Mucosa of descending colon (tissue), 3 donors: ENCODE data around the gene CDCA7. TPM values are rescaled to one million over a fixed set of nuclear protein-coding genes. Genes with fewer than 3 reads are reported as not detected.
A peak's percentile ranks its signal among the peaks of the same experiment; 100 is the strongest.

ENCODE experiments used
- ATAC-seq: fragments of 200-7000 bp; cut with Tn5 transposase; one replicate; pipeline ENCODE4 v1.9.1; 2020; ENCODE audit warnings: mild to moderate bottlenecking, moderate library complexity
- DNase-seq, 3 donors: peaks; one replicate each; pipeline ENCODE4 v3.0.0-alpha.2; 2020
- H3K36me3 ChIP-seq: fragments of 200-600 bp; one replicate; pipeline ENCODE4 v1.8.0; 2021; ENCODE audit warnings: low read depth, mild to moderate bottlenecking
- H3K4me1 ChIP-seq: fragments of 200-600 bp; one replicate; pipeline ENCODE4 v1.8.0; 2021; ENCODE audit warnings: low read depth, mild to moderate bottlenecking
- H3K4me3 ChIP-seq: fragments of 200-600 bp; one replicate; pipeline ENCODE4 v1.8.0; 2021; ENCODE audit warnings: mild to moderate bottlenecking
- H3K9me3 ChIP-seq: fragments of 200-600 bp; one replicate; pipeline ENCODE4 v1.8.0; 2021; ENCODE audit warnings: mild to moderate bottlenecking
- intact Hi-C, 2 donors: fragments of 100-400 bp; cut with DNase I in 1 of 2; cut with micrococcal nuclease in 1 of 2; formaldehyde crosslinking; loops; one replicate each; pipeline versions ENCODE4 v1.11.0 to v1.11.1; 2022; cut with DNase I, micrococcal nuclease
- total RNA-seq, 3 donors: library from RNA; stranded (reverse); fragmentation: NEBNext Ultra II Directional in 2 of 3; extraction: Animal tissue kit (Norgen Biotek cat#: 25700) in 2 of 3; gene quantifications; one replicate each; pipeline versions ENCODE4 v1.2.1 to v1.2.4, GENCODE V29; 2021 to 2023
- TF ChIP-seq, protein P1 (sequence below): fragments of 200-600 bp; IDR thresholded peaks from one replicate; pipeline ENCODE4 v1.8.0; 2022; ENCODE audit warnings: antibody characterized with exemption, mild to moderate bottlenecking
- donor health status: DM: no; HTN: no; CAD: no; lungs with moderate emphysema.
- donor health status: DM: no; HTN: no; CAD: no.
- donor health status: DM: no; HTN: yes; CAD: no.

The CDCA7 gene
- total RNA-seq, 3 donors from 2014 or later: 9.3 to 43.6 (median 23.0) TPM

- TF ChIP-seq, protein P1, sequence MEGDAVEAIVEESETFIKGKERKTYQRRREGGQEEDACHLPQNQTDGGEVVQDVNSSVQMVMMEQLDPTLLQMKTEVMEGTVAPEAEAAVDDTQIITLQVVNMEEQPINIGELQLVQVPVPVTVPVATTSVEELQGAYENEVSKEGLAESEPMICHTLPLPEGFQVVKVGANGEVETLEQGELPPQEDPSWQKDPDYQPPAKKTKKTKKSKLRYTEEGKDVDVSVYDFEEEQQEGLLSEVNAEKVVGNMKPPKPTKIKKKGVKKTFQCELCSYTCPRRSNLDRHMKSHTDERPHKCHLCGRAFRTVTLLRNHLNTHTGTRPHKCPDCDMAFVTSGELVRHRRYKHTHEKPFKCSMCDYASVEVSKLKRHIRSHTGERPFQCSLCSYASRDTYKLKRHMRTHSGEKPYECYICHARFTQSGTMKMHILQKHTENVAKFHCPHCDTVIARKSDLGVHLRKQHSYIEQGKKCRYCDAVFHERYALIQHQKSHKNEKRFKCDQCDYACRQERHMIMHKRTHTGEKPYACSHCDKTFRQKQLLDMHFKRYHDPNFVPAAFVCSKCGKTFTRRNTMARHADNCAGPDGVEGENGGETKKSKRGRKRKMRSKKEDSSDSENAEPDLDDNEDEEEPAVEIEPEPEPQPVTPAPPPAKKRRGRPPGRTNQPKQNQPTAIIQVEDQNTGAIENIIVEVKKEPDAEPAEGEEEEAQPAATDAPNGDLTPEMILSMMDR: no peak
Observed at GRCh38 chr2:173404841-173405750, 50.4 kb downstream of the CDCA7 start.

GRCh38 chr2:173407176-173407575 is 52.5 kb downstream of the CDCA7 start:
- peaks cover 6% of the 10 kb centered on the region for H3K4me1 ChIP-seq
- no peaks in the 10 kb centered on the region for H3K9me3 ChIP-seq
- no peak for DNase-seq
- TF ChIP-seq, protein P1: no peak
- ATAC-seq: no peak
- no peak overlapping the region for H3K4me3 ChIP-seq
- intact Hi-C loops: loop anchor here (10.0 kb wide), 3 partner anchors 158 to 938 kb away; partner anchors contain the start of gene SP9 (in 1 of the 2)
- H3K36me3 ChIP-seq: no peaks in the 10 kb centered on the region

More at GRCh38 chr2:173404841-173405750, 50.4 kb downstream of the CDCA7 start:
- Histone ChIP-seq H3K36me3 (no peaks in the 10 kb centered on the region), H3K4me1 (peaks cover 10% of the 10 kb centered on the region), H3K4me3 (no peak overlapping the region), H3K9me3 (no peaks in the 10 kb centered on the region)
- DNase-seq (no peak), ATAC-seq (no peak)
- intact Hi-C loops: loop anchor here (10.0 kb wide), 3 partner anchors 160 to 940 kb away; partner anchors contain the start of gene SP9 (in 1 of the 2)

DNA sequence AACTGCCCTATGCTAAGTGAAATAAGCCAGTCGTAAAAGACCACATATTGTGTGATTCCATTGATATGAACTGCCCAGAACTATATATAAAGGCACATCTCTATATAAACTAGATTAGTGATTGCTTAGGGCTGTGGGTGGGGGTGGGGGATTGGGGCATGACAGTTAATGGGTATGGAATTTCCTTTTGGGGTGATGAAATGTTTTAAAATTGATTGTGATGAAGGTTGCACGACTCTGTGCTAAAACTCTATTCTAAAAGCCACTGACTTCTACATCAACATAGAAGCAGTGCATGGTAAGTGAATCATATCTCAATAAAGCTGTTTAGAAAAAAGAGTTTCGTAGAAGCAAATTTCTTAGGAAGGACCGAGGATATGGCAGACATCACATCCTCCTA is 53.0 kb downstream of the CDCA7 start:
- TF ChIP-seq, protein P1: no peak
- Histone ChIP-seq H3K36me3 (no peaks in the 10 kb centered on the region), H3K4me3 (no peak overlapping the region), H3K9me3 (no peaks in the 10 kb centered on the region), H3K4me1 (peaks cover 1% of the 10 kb centered on the region)
- intact Hi-C loops: loop anchor here (10.0 kb wide), 3 partner anchors 157 to 937 kb away; partner anchors contain the start of gene SP9 (in 1 of the 2)
- DNase-seq (no peak), ATAC-seq (no peak)

DNA sequence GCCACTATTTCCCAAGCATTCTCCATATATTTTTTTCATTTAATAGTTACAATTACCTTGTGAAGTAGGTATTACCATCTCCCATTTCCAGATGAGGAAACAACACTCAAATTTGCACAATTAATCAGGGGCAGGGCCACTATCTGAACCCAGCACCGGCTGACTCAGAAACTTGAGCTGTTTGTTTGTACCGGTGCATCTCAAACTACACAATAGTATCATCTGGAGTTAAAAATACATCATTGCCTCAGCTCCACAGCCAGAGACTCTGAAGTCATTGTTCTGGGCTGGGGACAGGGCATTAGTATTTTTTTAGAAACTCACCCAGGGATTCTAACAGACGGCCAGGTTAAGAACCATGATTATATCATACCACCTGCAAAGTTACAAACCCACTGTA is 55.9 kb downstream of the CDCA7 start:
- Histone ChIP-seq H3K4me1 (no peaks in the 10 kb centered on the region), H3K36me3 (no peaks in the 10 kb centered on the region), H3K9me3 (no peaks in the 10 kb centered on the region), H3K4me3 (no peak overlapping the region)
- ATAC-seq (no peak), DNase-seq (no peak)
- intact Hi-C loops: no loop called here
- TF ChIP-seq, protein P1: no peak

- ATAC-seq: peak; percentile 15
- Histone ChIP-seq H3K4me3 (no peak overlapping the region), H3K9me3 (no peaks in the 10 kb centered on the region), H3K4me1 (no peaks in the 10 kb centered on the region), H3K36me3 (no peaks in the 10 kb centered on the region)
- intact Hi-C loops: no loop called here
- TF ChIP-seq, protein P1: no peak
- no peak for DNase-seq
Observed at GRCh38 chr2:173412628-173413027, 58.0 kb downstream of the CDCA7 start.
